ENCODE results near the gene DIDO1.

DIDO1 gene

GRCh38 chr20:62888406-62888805 lies 37.9 kb downstream of the DIDO1 start:
- no peaks in the 10 kb centered on the region for H3K9me2 ChIP-seq (replicated peaks; ENCODE audit: insufficient read depth, low read length)
- H3K36me3 ChIP-seq (replicated peaks; ENCODE audit: insufficient read depth, low read length): peaks cover 4% of the 10 kb centered on the region; the same call in 1 of the 2 replicates
- H4K20me1 ChIP-seq (ENCODE audit: insufficient read depth, low read length): no peaks in the 10 kb centered on the region; the same call in 1 of the 2 replicates
- peaks cover 12% of the 10 kb centered on the region for H3F3A ChIP-seq (ENCODE audit: insufficient read depth, low read length)
- H3K4me3 ChIP-seq (ENCODE audit: low read length): no peak overlapping the region
- H3K9ac ChIP-seq (ENCODE audit: low read length): no peak overlapping the region
- TF ChIP-seq CTCF (IDR thresholded peaks at IDR 0.05; ENCODE audit: low read length): no peak
- no peak for TF ChIP-seq EZH2 (optimal IDR thresholded peaks at IDR 0.05; ENCODE audit: low read depth, low read length)
- TF ChIP-seq EZH2phosphoT487 (IDR thresholded peaks at IDR 0.05; ENCODE audit: low read length): no peak
- H2AFZ ChIP-seq (ENCODE audit: low read length): no peak overlapping the region
- no peak for DNase-seq
- no peaks in the 10 kb centered on the region for H3K27me3 ChIP-seq (replicated peaks; ENCODE audit: insufficient read depth, low read length)
- no peak overlapping the region for H3K4me2 ChIP-seq (ENCODE audit: low read depth, low read length)
- no peak overlapping the region; the same call in 1 of the 2 replicates for H3K27ac ChIP-seq (ENCODE audit: low read length)
- no peaks in the 10 kb centered on the region for H3K79me2 ChIP-seq (ENCODE audit: low read length)
- no peaks in the 10 kb centered on the region for H3K9me3 ChIP-seq (replicated peaks; ENCODE audit: insufficient read depth, low read length)
- H3K4me1 ChIP-seq (ENCODE audit: low read length): peaks cover 18% of the 10 kb centered on the region

GRCh38 chr20:62887860-62888239 lies 38.5 kb downstream of the DIDO1 start:
- Histone ChIP-seq H3K9me3 (replicated peaks; ENCODE audit: insufficient read depth, low read length) (no peaks in the 10 kb centered on the region), H3K4me3 (ENCODE audit: low read length) (no peak overlapping the region), H3F3A (ENCODE audit: insufficient read depth, low read length) (peaks cover 12% of the 10 kb centered on the region), H2AFZ (ENCODE audit: low read length) (no peak overlapping the region), H3K27ac (ENCODE audit: low read length) (peak overlapping the region; percentile 91; the same call in 1 of the 2 replicates), H3K9me2 (replicated peaks; ENCODE audit: insufficient read depth, low read length) (no peaks in the 10 kb centered on the region), H4K20me1 (ENCODE audit: insufficient read depth, low read length) (no peaks in the 10 kb centered on the region; the same call in 1 of the 2 replicates), H3K4me1 (ENCODE audit: low read length) (peaks cover 18% of the 10 kb centered on the region), H3K4me2 (ENCODE audit: low read depth, low read length) (no peak overlapping the region), H3K36me3 (replicated peaks; ENCODE audit: insufficient read depth, low read length) (peaks cover 3% of the 10 kb centered on the region; the same call in 1 of the 2 replicates), H3K9ac (ENCODE audit: low read length) (no peak overlapping the region), H3K79me2 (ENCODE audit: low read length) (no peaks in the 10 kb centered on the region), H3K27me3 (replicated peaks; ENCODE audit: insufficient read depth, low read length) (no peaks in the 10 kb centered on the region)
- no peak for TF ChIP-seq EZH2 (optimal IDR thresholded peaks at IDR 0.05; ENCODE audit: low read depth, low read length)
- TF ChIP-seq CTCF (IDR thresholded peaks at IDR 0.05; ENCODE audit: low read length): no peak
- TF ChIP-seq EZH2phosphoT487 (IDR thresholded peaks at IDR 0.05; ENCODE audit: low read length): no peak
- no peak for DNase-seq

- Histone ChIP-seq H3F3A (ENCODE audit: insufficient read depth, low read length) (peaks cover 12% of the 10 kb centered on the region), H3K27me3 (replicated peaks; ENCODE audit: insufficient read depth, low read length) (no peaks in the 10 kb centered on the region), H3K79me2 (ENCODE audit: low read length) (no peaks in the 10 kb centered on the region), H3K9me3 (replicated peaks; ENCODE audit: insufficient read depth, low read length) (no peaks in the 10 kb centered on the region), H4K20me1 (ENCODE audit: insufficient read depth, low read length) (no peaks in the 10 kb centered on the region; the same call in 1 of the 2 replicates), H3K4me1 (ENCODE audit: low read length) (peaks cover 18% of the 10 kb centered on the region), H3K4me3 (ENCODE audit: low read length) (no peak overlapping the region), H3K9me2 (replicated peaks; ENCODE audit: insufficient read depth, low read length) (no peaks in the 10 kb centered on the region), H3K9ac (ENCODE audit: low read length) (0 out of 2 replicates have a peak overlapping the region, but pooled peaks have one; percentile 26), H2AFZ (ENCODE audit: low read length) (no peak overlapping the region), H3K36me3 (replicated peaks; ENCODE audit: insufficient read depth, low read length) (no peaks in the 10 kb centered on the region; the same call in 1 of the 2 replicates), H3K4me2 (ENCODE audit: low read depth, low read length) (0 out of 2 replicates have a peak overlapping the region, but pooled peaks have one; percentile 21), H3K27ac (ENCODE audit: low read length) (peak overlapping the region; percentile 91)
- TF ChIP-seq EZH2phosphoT487 (IDR thresholded peaks at IDR 0.05; ENCODE audit: low read length) (no peak), EZH2 (optimal IDR thresholded peaks at IDR 0.05; ENCODE audit: low read depth, low read length) (no peak), CTCF (IDR thresholded peaks at IDR 0.05; ENCODE audit: low read length) (no peak)
- DNase-seq: no peak
These were observed 39.0 kb downstream of the DIDO1 start for GRCh38 chr20:62887152-62887859.
